ENCODE data around the gene FAM186B.

GRCh38 chr12:49626169-49626835 is 20.9 kb upstream of the FAM186B start:
- TF ChIP-seq POLR2AphosphoS5 (IDR thresholded peaks at IDR 0.05) = no peak
- no peak for TF ChIP-seq POLR2A (IDR thresholded peaks at IDR 0.05)
- no peak for TF ChIP-seq CTCF (IDR thresholded peaks at IDR 0.05)
